Fibroblast of the conjunctiva (primary cell): Measurements from ENCODE around the gene SLC2A13.
"Not testable (repeated sequence)": the region's sequence is repeated elsewhere in the genome, so short reads cannot be mapped to it uniquely, and the experiment has no call there.

ENCODE experiments used
- DNase-seq: peaks from one replicate; pipeline ENCODE4 v3.0.0-alpha.2; 2010; ENCODE audit warnings: low read depth

SLC2A13 gene

DNA sequence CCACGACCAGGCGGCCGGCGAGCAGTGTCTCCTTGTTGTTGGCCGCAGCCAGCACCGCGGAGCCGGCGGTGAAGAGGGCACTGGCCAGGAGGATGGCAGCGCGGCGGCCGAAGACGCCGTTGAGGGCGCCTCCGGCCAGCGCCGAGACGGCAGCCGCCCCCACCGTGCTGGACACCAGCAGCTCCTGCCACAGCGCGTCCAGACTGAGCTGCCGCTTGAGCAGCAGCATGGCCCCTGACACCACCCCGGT lies 691 bp downstream of the SLC2A13 start:
- no peak for DNase-seq

DNA sequence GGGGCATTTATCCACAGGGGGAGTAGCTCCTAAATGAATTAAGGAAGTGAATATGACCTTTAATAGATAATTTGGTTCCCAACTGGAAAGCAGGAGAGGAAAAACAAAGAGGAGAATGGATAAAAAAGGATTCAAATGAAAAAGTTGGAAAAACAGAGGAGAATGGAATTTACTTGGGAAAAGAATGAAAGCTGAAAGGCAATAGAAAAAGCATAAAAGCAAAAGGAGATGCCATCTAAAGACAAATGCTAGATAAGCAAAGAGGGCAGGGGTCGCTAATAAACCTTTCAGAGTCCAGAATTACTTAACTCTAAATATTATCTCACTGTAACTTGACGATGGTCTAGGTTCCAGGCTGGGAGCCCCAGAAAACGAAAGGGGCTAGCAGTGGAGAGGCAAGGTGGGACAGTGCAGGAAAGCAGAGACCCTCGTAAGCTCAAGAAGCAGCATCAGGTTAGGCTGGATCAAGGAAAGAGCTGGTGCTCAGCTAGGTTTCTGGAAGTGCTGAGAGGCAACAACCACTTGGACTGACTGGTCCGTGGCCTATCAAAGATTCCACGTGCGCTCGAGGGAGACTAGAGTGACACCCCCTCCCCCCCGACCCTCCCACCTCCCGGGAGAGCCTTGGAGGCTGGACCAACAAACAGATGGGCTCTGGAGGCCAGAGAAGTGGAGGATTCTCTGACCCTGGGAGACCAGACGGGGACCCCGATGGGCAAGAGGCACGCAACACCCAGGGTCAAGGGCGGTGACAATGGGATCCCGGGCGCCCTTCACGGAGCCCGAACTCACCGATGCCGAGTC lies 1.2 kb downstream of the SLC2A13 start:
- DNase-seq = no peak

DNA sequence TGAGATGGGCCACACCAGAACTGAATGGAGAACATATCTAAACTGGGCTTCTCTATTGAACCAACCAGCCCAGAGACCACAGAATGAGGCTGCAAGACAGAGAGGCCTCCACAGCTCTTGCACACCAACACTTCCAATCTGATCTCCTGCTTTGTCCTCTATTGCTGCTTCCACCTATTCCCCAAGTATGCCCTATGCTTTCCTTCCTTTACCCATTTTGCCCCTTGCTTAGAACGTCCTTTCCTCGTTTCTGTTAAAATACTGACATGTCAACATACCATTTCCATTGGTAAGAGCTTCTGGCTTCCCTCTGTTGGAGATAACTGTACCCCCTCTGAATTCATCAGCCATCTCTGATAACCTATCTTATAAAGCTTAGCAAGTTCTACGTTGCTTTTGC lies 2.8 kb downstream of the SLC2A13 start:
- DNase-seq = no peak

DNA sequence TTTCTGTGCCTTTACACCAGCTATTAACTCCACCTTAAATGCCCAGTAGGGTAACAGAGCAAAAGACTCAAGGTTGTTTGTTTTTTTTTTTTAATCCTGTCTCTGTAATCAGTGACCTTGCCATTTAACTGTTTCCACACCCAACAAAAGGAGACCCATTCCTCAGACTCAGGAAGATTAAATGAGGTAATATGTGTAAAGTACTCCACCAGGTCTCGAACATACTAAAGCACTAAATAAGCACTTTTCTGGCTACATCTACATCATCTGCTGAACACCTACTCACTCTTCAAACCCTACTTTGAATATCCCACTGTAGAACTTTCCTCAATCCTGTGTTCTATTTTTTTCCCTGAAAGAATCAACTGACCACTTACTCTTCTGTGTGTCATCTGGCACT lies 4.1 kb downstream of the SLC2A13 start:
- DNase-seq = no peak

DNA sequence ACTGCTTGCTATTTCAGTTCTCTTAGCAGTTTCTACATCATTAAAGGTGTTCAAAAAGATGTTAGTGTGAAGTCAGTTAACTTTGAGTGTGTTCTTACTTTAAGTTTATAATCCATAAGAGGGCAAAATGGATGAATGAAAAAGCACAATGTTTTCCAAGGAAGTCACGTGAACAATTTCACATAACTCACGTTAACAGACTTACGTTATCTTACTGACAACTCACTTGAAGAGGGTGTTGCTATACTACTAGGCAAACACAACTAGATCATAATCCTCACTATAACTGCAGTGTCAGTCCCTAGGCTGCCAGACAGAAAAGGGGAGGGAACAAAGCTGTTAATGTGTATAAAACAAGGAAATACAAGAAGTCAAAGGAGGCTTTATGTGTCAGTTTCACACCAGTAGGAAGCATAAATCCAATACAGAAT lies 6.4 kb downstream of the SLC2A13 start:
- DNase-seq = no peak

DNA sequence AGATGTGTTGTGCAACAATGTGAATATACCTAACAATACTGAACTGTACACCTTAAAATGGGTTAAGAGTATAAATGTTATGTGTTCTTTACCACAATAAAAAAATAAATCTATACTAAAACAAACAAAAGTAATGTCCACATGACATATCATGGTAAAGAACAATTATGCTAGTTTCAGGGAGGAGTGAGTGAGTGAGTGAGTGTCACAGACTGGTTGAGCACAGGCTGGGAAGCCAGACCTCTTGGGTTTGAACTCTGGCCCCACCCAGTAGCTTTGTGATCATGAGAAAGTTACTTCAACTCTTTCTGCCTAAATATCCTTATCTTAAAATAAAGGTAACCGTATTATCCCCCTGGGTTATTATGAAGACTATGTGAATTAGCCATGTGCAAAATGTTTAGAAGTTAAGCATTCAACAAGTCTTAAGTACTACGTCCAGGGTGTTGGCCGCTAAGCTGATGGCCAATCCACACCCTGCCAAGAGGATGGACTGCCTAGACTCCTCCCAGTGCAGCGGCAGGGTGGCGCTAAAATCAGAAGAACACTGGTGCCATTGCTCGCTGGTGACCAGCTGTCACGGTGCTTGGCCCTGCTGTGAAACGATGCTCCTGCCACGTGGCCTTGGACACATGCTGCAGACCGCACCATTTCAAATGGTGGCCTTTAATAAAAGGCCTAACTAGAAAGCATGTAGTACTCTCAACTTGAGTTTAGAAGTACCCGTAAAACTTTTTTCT lies 7.3 kb downstream of the SLC2A13 start:
- no peak for DNase-seq

DNA sequence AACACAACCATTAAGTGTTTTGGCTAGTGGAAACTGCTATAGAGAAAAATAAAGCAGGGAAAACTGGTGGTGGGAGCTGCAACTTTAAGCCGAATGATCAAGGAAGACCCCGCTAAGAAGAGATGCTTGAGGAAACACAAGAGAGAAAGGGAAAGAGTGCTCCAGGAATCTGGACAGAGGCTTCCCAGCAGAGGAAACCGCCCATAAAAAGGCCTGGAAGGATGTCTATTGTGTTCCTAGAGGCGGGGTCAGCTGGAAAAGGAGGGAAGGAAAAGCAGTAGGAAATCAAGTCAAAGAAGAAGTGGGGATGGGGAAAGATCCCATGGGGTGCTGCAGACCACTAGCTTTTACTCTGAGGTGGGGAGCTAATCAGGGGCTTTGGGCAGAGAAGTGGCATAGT lies 12.4 kb downstream of the SLC2A13 start:
- DNase-seq = no peak

DNA sequence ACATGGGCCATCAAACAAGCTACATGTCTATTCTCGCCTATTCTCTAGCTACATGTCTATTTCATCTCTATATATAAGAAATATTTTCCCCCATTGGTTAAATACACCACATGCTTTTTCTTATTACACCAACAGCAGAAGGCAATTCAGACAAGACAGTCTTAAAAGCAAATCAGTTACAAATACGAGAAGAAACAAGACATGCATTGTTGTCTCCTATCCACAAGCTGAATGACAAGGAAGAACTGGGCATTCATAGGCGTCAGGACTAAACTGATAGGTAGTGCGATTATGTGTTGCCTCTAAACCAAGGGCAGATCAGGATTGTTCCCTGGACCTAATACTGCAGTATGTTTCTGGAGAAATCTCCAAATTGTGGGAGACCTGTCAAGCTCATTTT lies 19.4 kb downstream of the SLC2A13 start:
- DNase-seq = no peak

DNA sequence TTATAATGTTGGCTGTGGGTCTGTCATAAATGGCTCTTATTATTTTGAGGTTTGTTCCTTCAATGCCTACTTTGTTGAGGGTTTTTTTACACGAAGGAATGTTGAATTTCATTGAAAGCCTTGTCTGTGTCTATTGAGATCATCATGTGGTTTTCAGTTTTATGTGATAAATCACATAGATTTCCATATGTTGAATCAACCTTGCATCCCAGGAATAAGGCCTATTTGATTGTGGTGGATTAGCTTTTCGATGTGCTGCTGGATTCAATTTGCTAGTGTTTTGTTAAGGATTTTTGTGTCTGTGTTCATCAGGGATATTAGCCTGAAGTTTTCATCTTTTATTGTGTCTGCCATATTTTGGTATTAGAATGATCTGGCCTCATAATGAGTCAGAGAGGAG lies 27.6 kb downstream of the SLC2A13 start:
- no peak for DNase-seq

DNA sequence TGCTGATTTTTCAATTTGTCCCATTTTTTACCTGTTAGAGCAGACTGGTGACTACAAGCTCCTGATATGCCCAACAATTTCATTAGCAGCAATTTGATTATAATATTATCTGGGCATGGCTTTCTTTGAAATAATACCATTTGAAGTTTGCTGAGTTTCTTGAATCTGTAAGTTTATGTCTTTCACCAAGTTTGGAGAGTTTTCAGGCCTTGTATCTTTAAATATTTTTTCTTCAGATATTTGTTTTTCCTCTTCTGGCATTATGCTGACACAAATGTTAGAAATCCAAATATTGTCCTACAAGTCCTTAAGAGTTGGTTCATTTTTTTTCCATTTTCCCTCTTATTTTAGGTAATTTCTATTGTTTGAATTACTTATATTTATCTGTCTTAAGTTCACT lies 30.4 kb downstream of the SLC2A13 start:
- no peak for DNase-seq

DNA sequence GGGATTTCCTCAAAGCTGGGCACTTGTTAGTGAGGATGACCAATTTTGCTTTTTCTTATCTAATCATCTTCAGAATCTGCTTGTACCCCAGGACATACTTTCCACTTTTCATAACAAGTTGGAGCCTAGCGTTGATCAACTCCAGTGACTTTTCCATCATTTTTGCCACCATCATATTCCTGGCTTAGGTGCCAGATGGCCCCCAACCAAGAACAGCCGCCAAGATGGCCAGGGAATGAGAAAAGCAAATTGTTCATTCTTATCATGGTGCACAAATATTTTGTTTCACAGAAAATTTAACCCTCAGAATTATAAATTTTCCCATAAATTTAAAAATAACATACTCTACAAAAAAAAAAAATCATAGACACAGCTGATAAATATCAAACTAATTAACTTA lies 37.5 kb downstream of the SLC2A13 start:
- DNase-seq = no peak

DNA sequence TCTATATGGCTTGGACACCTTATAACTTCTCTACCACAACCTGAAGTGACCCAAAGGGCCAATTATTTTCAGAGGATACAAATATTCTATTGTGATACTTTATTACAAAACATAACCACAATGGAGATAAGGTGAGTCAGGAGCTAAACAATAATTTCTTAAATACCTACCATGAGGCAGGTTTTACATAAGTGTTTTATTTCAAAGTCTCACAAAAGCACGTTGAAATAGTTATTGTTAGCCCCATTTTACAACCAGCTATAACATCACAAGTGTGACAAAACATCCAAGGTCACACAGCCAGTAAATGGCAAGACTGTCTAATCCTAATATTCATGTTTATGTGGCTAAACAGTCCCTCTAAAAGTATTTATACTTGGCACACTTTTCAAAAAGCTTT lies 40.2 kb downstream of the SLC2A13 start:
- no peak for DNase-seq

DNA sequence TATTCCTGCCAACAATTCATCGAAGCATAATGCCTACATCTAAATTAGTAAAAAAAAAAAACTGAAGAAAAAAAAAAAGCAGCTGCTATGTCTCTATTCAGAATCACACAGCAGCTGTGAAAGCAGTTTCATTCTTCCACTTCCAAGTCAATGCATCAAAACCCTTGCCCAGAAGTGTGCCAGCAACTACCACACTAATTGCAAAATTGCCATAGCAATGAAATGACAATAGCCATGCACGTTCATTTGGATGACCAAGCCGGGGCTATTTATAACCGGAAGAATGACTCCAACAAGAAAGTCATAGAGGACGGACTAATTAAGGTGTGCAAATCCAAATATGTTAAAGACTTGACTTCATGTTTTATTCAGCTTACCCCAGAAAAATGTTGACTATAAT lies 42.5 kb downstream of the SLC2A13 start:
- DNase-seq = no peak

DNA sequence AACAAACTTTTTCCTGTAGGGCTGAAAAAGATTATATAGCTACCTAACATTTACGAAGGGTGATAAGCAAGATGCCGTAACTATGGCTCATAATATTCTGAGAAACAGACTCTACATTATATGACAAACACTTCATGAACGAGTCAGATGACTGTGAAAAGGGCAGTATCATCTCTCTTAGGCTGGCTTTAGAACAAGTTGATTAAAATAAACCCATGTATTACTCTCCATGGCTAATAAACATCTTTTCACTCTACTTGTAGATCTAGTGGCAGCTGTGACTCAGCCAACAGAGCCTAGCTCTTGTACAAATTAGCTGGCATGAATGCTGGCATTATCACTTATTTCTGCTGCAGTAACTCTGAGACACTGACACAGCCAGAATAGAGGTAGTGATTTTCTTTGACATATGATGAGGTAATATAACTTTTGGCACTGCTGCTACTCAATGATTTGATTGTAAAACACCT lies 47.1 kb downstream of the SLC2A13 start:
- DNase-seq = no peak

DNA sequence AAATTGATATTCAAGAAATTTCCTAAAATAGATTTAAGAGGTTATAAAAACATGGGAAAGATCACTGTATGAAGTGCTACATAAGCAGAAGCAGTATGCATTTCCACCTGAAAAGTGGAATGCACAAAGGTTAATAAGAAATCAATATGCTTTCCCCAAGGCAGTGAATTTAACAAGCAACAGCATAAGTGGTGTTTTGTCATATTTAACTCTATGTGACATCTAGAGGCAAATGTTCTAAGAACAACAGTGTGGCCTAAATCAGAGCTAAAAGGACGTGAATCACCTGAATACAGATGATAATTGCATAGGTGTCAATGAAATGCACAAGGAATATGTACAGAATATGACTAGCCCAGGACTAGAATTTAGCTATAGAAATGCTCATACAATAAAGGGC lies 49.5 kb downstream of the SLC2A13 start:
- no peak for DNase-seq

DNA sequence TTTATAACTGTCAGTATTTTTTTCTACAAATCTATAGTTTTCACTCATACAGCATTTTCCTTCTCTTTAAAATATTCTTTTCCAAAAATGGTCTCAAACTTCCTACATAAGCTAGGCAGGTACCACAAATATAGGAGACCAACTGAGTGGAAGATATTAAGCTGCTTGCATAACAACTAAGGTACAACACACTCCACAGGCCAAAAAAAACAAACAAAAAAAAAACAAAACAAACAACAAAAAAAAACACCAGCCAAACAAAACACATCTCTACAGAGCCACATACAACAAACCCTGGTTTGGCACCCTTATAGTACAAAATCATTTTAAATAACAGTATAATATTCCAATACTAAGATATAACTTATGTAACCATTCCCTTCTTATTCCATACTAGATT lies 50.1 kb downstream of the SLC2A13 start:
- no peak for DNase-seq

DNA sequence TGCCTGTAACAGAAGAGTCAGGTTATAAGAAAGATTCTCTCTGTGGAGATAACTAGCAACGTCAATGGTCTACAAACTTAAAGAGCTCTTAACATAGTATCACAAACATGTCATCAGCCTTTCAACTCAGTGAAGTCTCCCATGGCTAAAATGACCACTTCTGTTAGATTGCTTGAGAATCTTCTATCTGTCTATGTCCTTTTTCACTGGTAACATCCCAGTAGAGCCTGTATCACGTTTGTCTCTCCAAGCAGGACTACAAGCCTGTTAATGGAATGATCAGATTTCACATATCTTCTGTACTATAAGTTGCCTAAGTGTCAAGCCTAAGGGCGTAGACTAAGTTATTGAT lies 50.7 kb downstream of the SLC2A13 start:
- DNase-seq = no peak

DNA sequence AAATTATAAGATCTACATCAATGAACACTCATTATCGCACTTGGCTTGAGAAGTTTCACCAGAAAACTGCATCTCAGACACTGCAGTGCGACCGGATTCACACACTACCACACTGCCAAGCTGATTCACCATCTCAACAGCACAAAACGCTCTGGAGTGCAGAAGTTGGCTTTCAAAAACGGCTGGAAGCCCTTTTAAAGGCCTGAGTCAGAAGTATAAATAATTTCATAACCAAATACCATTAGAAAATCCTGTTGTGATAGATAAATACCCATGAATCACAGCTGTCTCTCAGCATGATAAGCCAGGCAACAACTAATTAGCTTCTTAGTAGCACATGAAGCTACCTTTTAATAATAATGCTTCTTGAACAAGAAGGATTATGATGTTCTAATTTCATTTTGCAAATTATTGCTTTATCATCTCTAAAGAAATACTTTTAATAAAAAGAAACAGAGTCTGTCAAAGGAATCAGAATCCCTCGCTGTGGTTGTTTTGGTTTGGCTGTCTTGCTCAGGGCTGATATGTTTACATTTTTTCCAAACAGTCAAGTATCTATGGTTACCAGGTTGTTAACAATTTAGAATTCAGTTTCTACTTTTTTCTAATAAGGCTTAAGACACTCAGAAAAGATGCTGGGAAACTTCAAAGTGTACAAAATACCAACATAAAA lies 51.2 kb downstream of the SLC2A13 start:
- peak; percentile 34 for DNase-seq

DNA sequence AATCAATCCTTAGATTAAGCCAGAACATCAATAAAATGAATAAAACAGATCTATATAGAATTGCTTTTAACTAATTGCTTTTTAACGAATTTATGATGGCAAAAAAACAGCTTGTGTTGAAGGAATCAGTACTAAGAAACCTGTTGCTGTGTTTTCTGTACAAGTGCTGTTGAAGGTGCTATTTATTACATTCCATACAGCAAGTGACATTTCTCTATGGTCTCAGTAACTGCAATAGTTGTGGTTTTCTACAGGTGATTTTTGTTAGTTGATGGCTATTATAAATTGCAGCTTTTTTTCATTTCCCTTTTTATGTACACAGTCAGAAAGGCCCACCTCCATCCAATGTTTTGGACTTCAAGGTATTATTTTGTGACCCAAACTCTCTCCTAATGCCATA lies 56.6 kb downstream of the SLC2A13 start:
- DNase-seq = no peak

DNA sequence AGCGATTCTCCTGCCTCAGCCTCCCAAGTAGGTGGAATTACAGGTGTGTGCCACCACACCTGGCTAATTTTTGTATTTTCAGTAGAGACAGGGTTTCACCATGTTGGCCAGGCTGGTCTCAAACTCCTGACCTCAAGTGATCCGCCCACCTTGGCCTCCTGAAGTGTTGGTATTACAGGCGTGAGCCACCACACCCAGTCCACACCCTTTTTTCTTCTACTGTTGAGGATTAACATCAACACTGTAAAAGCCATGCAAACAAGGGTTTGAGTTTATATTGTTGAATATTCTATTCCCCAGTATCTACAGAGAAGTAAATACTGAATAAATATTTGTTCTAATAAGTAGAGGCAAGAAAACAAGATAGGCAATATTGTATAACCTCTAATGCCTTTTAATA lies 58.9 kb downstream of the SLC2A13 start:
- DNase-seq = not testable (repeated sequence)

DNA sequence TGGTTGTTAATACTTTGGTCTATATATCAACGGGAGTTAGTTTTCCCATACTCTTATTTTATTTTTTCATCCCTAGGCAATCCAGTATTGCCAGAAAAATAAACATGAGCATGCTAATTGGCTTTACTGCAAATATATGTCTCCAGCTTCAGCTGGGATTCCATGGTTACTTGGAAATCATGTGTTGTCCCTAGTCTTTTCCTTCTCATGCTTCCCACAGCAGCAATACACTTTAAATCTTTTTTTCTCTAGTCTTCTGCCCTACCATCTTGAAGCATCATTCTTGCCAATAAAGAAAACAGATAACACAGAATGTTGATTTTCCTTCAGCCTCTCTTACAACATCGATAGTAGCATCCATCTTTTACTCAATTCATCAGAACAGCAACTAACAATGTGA lies 60.2 kb downstream of the SLC2A13 start:
- no peak for DNase-seq

DNA sequence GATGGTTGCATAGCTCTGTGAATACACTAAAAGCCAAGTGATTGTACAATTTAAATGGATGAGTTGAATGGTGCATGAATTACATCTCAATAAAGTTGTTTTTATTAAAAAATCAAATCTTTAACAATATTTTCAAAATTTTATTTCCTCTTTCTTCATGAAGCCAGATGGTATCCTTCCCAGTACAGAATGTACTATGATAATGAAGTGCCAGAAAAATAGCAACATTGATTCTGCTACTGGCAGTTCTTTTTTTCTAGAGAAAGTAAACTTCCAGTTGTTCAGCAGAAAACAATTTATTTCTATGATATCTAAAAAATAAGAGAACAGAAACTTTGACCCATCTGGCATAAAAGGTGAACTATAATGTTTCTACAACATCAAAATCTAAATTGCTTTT lies 61.5 kb downstream of the SLC2A13 start:
- DNase-seq = no peak

DNA sequence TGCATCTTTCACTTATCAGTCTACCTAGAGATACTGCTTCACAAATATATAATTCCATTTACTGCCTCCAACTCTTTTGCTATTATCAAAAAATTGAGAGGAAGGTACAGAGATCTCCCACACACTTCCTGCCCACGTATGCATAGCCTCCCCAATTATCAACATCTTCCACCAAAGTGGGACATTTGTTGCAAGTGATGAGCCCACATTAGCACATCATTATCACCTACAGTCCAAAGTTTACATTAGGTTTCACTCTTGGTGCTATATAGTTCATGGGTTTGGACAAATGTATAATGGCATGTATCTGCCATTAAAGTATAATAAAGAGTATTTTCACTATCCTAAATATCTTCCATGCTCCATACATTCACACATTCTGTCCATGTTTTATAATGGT lies 66.3 kb downstream of the SLC2A13 start:
- no peak for DNase-seq
